ENCODE measurements around the gene NAA15.
A peak's percentile ranks its signal among the peaks of the same experiment; 100 is the strongest.
"Not testable (repeated sequence)": the region's sequence is repeated elsewhere in the genome, so short reads cannot be mapped to it uniquely, and the experiment has no call there.

The NAA15 gene

GRCh38 chr4:139443661-139444060, 142.4 kb downstream of the NAA15 start:
- FAIRE-seq (no peak), DNase-seq (ENCODE audit: insufficient read length, low spot score) (no peak)

GRCh38 chr4:139444881-139445280, 143.6 kb downstream of the NAA15 start:
- DNase-seq (ENCODE audit: insufficient read length, low spot score); FAIRE-seq: not testable (repeated sequence)

- not testable (repeated sequence) for DNase-seq (ENCODE audit: insufficient read length, low spot score); FAIRE-seq
These were observed 145.8 kb downstream of the NAA15 start for GRCh38 chr4:139447078-139447477.

GRCh38 chr4:139450586-139450985, 149.3 kb downstream of the NAA15 start:
- DNase-seq (ENCODE audit: insufficient read length, low spot score) (no peak), FAIRE-seq (no peak)

- FAIRE-seq = no peak
These were observed 150.7 kb downstream of the NAA15 start for GRCh38 chr4:139451997-139452396.

GRCh38 chr4:139453041-139453370, 151.7 kb downstream of the NAA15 start:
- DNase-seq (ENCODE audit: insufficient read length, low spot score) (peak; percentile 53), FAIRE-seq (peak; percentile 89)

More at GRCh38 chr4:139451997-139452396, 150.7 kb downstream of the NAA15 start:
- no peak for DNase-seq (ENCODE audit: insufficient read length, low spot score)

- DNase-seq (ENCODE audit: insufficient read length, low spot score) = peak; percentile 79
- no peak for FAIRE-seq
These were observed 152.2 kb downstream of the NAA15 start for GRCh38 chr4:139453371-139454110.

- DNase-seq (ENCODE audit: insufficient read length, low spot score) (no peak), FAIRE-seq (no peak)
These were observed 153.1 kb downstream of the NAA15 start, which contains the start of gene RAB33B for GRCh38 chr4:139454111-139455045. Gene RAB33B, plus strand, starts transcription at chr4:139454121. Its CDS starts 75 bp downstream, at chr4:139454196.

GRCh38 chr4:139455126-139455538, 153.8 kb downstream of the NAA15 start:
- DNase-seq (ENCODE audit: insufficient read length, low spot score) = no peak
- no peak for FAIRE-seq

- FAIRE-seq = no peak
- no peak for DNase-seq (ENCODE audit: insufficient read length, low spot score)
These were observed 156.0 kb downstream of the NAA15 start for GRCh38 chr4:139457318-139457717.

- no peak for FAIRE-seq
- no peak for DNase-seq (ENCODE audit: insufficient read length, low spot score)
These were observed 157.2 kb downstream of the NAA15 start for GRCh38 chr4:139458543-139458942.

GRCh38 chr4:139458999-139459398, 157.7 kb downstream of the NAA15 start:
- DNase-seq (ENCODE audit: insufficient read length, low spot score) = no peak
- FAIRE-seq = no peak

GRCh38 chr4:139460565-139460964, 159.3 kb downstream of the NAA15 start:
- DNase-seq (ENCODE audit: insufficient read length, low spot score) = no peak
- no peak for FAIRE-seq

- FAIRE-seq (no peak), DNase-seq (ENCODE audit: insufficient read length, low spot score) (no peak)
These were observed 159.8 kb downstream of the NAA15 start for GRCh38 chr4:139461022-139461628.

GRCh38 chr4:139464512-139464911, 163.2 kb downstream of the NAA15 start:
- DNase-seq (ENCODE audit: insufficient read length, low spot score); FAIRE-seq: not testable (repeated sequence)

- no peak for DNase-seq (ENCODE audit: insufficient read length, low spot score)
- FAIRE-seq = no peak
These were observed 164.6 kb downstream of the NAA15 start for GRCh38 chr4:139465922-139466321.

- DNase-seq (ENCODE audit: insufficient read length, low spot score); FAIRE-seq: not testable (repeated sequence)
These were observed 167.5 kb downstream of the NAA15 start for GRCh38 chr4:139468756-139469155.

- no peak for DNase-seq (ENCODE audit: insufficient read length, low spot score)
- no peak for FAIRE-seq
These were observed 167.9 kb downstream of the NAA15 start for GRCh38 chr4:139469216-139469615.

Data from GM19239 (cell line).